Measurements from ENCODE around the gene RETREG1.
A peak's percentile ranks its signal among the peaks of the same experiment; 100 is the strongest.

The RETREG1 gene

GRCh38 chr5:16521521-16522483, 95.0 kb downstream of the RETREG1 start:
- no peak for DNase-seq

DNA sequence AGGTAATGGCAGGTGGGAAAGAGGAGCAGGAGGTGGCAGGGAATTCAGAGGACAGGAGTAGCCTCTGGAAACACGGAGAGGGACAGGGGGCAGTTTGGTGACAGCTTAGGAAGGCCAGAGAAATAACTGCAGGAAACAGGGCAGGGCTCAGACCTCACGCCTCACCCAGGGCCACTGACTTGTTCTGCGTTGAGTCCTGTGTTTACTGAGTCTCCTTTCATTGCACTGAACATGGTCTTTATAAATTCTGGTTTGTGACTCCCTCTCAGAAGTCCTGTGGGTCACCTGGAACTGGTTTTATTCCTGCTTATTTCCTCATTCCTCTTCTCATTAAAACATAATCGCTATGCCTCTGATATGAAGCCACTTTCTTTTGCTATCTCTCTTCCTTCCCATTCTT, 96.0 kb downstream of the RETREG1 start:
- no peak for DNase-seq

GRCh38 chr5:16519435-16519834, 97.4 kb downstream of the RETREG1 start:
- DNase-seq: no peak

DNA sequence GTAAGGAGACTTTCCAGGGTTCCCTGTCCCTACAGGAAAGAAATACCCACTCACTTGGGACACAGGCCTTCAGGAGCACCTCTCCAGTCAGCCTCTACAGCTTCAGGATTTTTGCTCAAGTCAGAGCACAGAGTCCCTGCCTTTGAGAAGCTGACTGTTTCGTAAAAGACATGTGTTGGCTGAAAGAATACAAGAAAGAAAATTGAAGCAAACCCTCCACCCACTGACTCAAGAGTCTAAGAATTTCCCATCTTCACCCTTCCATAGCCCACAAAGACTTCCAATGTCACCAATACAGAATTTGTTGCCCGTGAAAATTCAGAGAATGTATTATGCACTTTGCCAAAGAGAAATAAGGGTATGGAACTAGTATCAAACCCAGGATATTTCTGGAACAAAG, 98.2 kb downstream of the RETREG1 start:
- DNase-seq: no peak

GRCh38 chr5:16515532-16515931, 101.3 kb downstream of the RETREG1 start:
- no peak for DNase-seq

DNA sequence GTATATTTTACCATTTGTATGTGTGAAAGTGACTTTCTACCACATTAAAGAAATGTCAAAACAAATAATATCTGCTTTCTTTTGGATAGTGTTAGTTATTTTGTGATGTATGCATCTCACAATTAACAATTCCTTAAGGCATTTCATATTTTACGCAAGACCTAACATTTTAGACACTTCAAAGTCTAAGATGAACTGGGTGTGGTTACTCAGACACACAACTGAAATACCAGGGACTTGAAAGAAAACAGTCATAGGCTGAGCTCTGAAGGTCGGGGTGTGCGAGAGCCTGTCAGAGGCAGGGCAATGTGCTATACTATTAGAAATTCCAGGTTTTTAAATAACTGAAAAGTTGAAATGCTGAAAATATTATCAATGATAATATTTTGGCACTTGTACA, 106.7 kb downstream of the RETREG1 start:
- DNase-seq: no peak

DNA sequence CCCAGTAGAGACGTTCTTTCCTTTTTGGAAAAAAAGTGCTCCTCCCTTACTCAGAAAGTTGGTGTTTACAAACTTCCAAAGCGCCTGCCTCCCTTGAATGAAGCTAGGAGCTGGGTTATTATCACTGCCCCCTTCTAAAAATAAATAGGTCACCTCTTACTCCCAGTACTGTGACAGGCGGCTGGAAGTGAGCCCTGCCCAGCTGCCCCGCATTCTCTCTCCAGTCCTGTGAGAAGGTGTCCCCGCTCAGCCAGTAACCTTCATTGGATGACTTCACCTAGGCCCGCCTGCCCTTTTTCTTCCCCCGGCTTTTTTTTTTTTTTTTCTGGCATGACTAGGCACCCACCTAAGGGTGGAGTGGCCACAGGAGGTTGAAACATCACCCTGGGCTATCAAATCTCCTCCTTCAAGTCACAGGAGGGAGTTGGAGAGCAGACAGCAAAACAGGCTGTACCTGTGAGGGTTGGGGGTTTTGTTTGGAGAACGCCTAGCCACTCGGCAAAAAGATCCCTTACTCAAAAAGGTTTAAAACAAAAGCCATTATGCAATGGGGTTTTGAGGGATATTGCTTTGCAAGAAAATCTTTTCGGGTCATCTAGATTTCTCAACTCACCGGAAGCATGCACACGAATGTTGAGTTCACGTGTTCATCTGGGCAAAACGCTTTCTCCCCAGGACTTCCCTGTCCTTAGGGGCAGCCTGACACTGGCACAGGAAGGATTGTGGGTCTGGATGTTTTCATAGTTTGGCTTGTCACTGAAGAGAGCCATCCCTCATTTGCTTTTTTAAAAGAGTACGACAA, 107.9 kb downstream of the RETREG1 start:
- peak; percentile 39 for DNase-seq

GRCh38 chr5:16507716-16508115, 109.1 kb downstream of the RETREG1 start:
- DNase-seq: no peak

- DNase-seq: no peak
These were observed 110.9 kb downstream of the RETREG1 start for GRCh38 chr5:16505904-16506303.

DNA sequence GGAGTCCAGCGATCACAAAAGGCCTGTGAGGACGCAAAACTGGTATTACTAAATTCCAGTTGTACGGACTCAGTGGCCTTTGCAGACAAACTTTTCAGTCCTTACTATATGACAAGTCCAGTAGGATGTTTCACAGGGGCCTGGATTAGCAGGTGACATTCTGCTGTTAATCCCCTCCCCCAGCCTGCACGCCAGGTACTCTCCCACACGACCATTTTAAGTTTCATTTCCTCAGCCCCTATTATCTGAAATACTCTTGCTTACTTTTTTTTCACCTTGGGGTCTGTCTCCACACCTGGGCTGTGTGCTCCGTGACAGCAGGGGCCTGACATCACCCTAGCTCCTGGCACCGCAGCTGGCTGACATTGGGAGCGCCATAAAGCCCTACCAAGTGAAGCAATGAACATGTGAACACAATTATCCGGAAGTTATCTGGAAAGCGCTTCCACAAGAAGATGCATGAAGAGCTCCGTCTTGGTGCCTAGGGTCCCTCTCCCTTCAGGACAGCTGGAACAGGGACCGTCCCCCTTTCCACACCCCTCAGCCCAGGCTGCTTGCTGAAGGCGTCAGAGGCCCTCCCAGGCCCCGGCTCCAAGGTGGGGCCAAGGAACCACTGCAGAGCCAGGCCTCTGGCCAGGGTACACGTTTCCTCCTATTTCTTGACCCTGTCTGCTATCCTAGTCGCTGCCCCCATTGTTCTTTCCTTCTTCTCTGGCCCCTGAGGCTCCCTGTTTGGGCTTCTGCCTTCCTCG, 111.5 kb downstream of the RETREG1 start:
- DNase-seq: no peak

DNA sequence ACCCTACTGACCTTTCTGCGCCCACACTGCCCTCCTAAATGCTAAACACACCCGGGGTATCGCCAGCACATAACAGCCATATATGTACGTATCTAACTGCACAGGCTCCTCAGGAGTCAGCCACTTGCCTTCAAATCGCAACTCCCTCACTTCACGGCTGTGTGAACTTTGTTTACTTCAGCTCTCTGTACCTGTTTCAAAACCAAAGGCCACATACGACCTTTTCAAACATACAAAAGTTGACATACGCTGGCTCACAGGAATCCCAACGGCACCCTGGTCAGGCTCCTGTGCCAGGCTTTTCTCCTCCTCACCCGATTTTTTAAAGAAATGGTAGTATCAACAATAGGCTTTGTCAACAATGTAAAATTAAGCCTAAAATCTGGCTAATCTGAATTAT, 112.2 kb downstream of the RETREG1 start:
- no peak for DNase-seq

DNA sequence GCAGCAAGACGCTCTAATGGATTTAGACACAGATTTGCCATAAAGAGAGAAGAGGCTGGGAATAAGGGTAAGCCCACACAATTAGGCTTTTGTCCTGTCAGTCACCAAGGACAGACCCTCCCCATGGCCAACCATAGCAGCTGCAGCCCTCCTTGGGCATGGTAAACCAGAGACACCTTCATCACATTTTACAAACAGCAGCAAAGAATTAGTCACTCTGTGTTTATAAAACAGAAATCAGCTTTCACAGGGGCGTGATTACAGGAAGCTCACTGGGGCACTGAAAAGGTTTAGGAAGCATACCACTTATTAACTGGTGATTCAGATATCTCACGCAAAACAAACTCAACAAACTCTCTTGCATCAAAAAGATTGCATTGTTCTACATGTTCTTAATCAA, 113.9 kb downstream of the RETREG1 start:
- no peak for DNase-seq

- DNase-seq: no peak
These were observed 116.8 kb downstream of the RETREG1 start for GRCh38 chr5:16500024-16500423.

DNA sequence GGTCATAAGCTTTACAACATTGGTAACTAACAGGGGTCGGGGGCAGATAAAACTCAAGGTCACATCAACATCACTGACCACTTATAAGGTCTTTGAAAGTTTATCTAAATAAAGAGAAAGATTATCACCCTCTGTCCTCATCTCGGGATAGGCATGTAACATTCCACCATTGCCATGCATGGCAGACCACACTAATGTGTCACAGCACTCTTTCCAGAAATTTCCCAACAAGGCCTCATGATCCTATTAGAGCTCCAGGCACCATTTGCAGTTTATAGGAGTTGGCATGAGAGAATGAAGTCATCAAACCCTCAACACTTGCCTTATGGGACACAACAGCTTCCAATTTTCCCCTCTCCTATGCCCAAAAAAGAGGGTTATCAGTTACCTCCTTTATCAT, 119.3 kb downstream of the RETREG1 start:
- no peak for DNase-seq

GRCh38 chr5:16493261-16493660, 123.5 kb downstream of the RETREG1 start:
- no peak for DNase-seq

GRCh38 chr5:16492398-16493140, 124.2 kb downstream of the RETREG1 start:
- no peak for DNase-seq

DNA sequence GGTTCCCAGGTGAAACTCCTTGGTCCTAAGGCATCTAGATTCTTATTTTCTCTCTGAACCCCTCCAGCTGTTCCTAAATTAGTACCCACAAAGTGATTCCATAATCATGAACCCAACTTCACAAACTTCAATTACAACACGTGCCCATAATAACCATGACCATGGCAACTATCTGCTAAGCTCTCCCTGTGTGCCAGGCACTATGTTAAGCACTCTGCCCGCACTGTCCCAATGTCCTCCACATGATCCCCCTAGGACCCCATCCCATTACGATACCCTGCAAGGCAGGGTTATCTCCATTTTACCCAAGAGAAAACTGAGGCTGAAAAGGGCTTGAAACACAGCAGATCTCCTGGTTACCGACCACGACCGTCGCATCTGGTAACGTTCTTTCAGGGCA, 125.9 kb downstream of the RETREG1 start:
- DNase-seq: no peak

GRCh38 chr5:16489322-16489791, 127.4 kb downstream of the RETREG1 start:
- DNase-seq: peak; percentile 29

GRCh38 chr5:16487456-16487855, 129.3 kb downstream of the RETREG1 start:
- DNase-seq: no peak

DNA sequence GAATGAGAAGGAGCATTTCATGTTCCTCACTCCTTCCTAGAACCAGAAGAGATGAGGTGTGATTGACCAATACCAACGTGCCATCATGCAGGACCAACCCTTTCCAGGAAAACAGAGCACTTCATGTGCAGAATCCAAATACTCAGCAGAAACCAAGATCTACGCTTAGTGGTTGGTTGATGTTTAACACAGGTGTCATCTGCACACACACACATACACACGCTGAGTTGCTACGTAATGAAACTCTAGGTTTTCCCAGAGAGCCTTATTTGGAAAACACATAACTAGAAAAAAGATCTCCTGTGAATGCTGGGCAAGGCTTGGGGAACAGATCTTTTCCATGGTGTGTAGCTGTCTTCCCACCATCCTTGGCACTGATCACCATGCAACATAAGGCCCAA, 130.1 kb downstream of the RETREG1 start:
- DNase-seq: no peak

DNA sequence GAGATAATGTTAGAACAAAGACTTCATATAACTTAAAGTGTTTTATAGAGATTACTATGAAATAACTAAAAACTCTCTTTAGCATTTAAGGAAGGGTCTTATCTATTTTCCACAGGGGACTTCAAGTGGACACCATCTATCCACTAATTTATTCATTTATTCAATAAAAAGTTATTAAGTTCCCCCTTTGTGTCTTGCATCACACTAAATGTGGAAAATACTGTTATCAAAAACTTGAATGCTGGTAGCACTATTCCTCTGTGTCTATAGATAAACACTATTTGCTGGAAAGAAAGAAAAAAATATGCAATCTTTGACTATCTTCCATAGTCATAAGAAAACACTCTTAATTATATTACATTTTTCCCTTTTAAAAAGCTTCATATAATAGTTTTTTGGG, 131.1 kb downstream of the RETREG1 start:
- no peak for DNase-seq

- no peak for DNase-seq
These were observed 132.7 kb downstream of the RETREG1 start for GRCh38 chr5:16484081-16484480.

Data from retina (tissue), 1 donor.